Measurements from ENCODE around the gene FZD1. TPM values are rescaled to one million over a fixed set of nuclear protein-coding genes. Genes with fewer than 3 reads are reported as not detected.

Gene FZD1
- total and polyA plus RNA-seq, 10 of the 15 experiments (the other 5 are each of a cell fraction or from before 2014, with no cell fraction given): 0.07 to 0.56 (median 0.18) TPM

GRCh38 chr7:91235211-91235832, 28.9 kb upstream of the FZD1 start (continued):
- TF ChIP-seq PKNOX1 (IDR thresholded peaks at IDR 0.05): no peak

- no peaks in the 10 kb centered on the region for H3K4me1 ChIP-seq (ENCODE audit: control insufficient read depth, insufficient read depth, low read length)
- H4K20me1 ChIP-seq (ENCODE audit: control insufficient read depth, insufficient read depth): no peaks in the 10 kb centered on the region
- DNase-seq (ENCODE audit: low read depth, low spot score) (no peak), FAIRE-seq (no peak), ATAC-seq (no peak)
- no peak for TF ChIP-seq ZBED1 (IDR thresholded peaks at IDR 0.05; ENCODE audit: borderline replicate concordance)
- no peak for TF ChIP-seq REST (IDR thresholded peaks at IDR 0.05; ENCODE audit: low read depth, low read length)
- TF ChIP-seq GABPA (IDR thresholded peaks at IDR 0.05; ENCODE audit: low read depth): no peak
- TF ChIP-seq MEF2B (IDR thresholded peaks at IDR 0.05; ENCODE audit: partially characterized antibody, poor library complexity, severe bottlenecking): no peak
- no peak for TF ChIP-seq EED (IDR thresholded peaks at IDR 0.05; ENCODE audit: low read depth)
- no peak for TF ChIP-seq ZBTB11 (CRISPR knock-in tag; IDR thresholded peaks at IDR 0.05)
- no peak for TF ChIP-seq PKNOX1 (IDR thresholded peaks at IDR 0.05)
- TF ChIP-seq NFIC (IDR thresholded peaks at IDR 0.05; ENCODE audit: low read depth, low read length): no peak
- H3K79me2 ChIP-seq (ENCODE audit: control insufficient read depth, insufficient read depth, low read length): no peaks in the 10 kb centered on the region
- H3K27ac ChIP-seq (ENCODE audit: control insufficient read depth, insufficient read depth): no peak overlapping the region
- ChIA-PET RAD21 (ENCODE audit: unreplicated experiment) (no interaction called here), SMC1A (ENCODE audit: uncharacterized antibody, unreplicated experiment) (interaction anchor here (1.9 kb wide), 1 partner anchor 10 kb away, joined by 5 read pairs; no protein-coding TSS in a partner anchor), CTCF (interaction anchor here (1.4 kb wide), 1 partner anchor 9 kb away, joined by 3 read pairs; no protein-coding TSS in a partner anchor), POLR2A (no interaction called here)
- no peaks in the 10 kb centered on the region for H3K27me3 ChIP-seq (replicated peaks in 1 of 2; ENCODE audit: control insufficient read depth in 2 of 2, insufficient read depth in 2 of 2, low read length in 1 of 2)
- no peaks in the 10 kb centered on the region for H3K9me3 ChIP-seq (replicated peaks; ENCODE audit: control insufficient read depth, insufficient read depth, low read length)
- WGBS (ENCODE audit: insufficient coverage, insufficient replicate concordance, low lambda C conversion rate, missing lambda C conversion rate): 45% methylated on average over 2 of the region's 2 CpGs
- no peak overlapping the region for H2AFZ ChIP-seq (ENCODE audit: control insufficient read depth, low read depth, low read length)
- H3K4me3 ChIP-seq: no peak overlapping the region
- no peaks in the 10 kb centered on the region for H3K36me3 ChIP-seq (ENCODE audit: control insufficient read depth in 2 of 2, insufficient read depth in 2 of 2, low read length in 1 of 2)
- intact Hi-C loops (cut with micrococcal nuclease; ENCODE audit: unreplicated experiment) (no loop called here), in situ Hi-C loops (cut with MboI) (no loop called here)
- no peak overlapping the region for H3K4me2 ChIP-seq (ENCODE audit: control insufficient read depth, insufficient read depth)
- no TSS peak for BruUV-seq (replicated peaks)
- H3K9ac ChIP-seq (ENCODE audit: control insufficient read depth, insufficient read depth, low read length): no peak overlapping the region
Measured at GRCh38 chr7:91239171-91239604, 25.0 kb upstream of the FZD1 start.
